ENCODE measurements around the gene HOGA1. TPM values are rescaled to one million over a fixed set of nuclear protein-coding genes. Genes with fewer than 3 reads are reported as not detected.

The HOGA1 gene
- total RNA-seq (not detected), polyA plus RNA-seq (not detected)

GRCh38 chr10:97584060-97584797 lies at the start of gene HOGA1:
Gene HOGA1, plus strand, starts transcription at chr10:97584389. Its CDS starts 315 bp downstream, at chr10:97584704.
- DNase-seq = no peak
- intact Hi-C loops (cut with micrococcal nuclease) = no loop called here
- Histone ChIP-seq H3K36me3 (ENCODE audit: insufficient read depth, low read length) (no peaks in the 10 kb centered on the region), H3K9me3 (ENCODE audit: control insufficient read depth in 1 of 2, low read length in 2 of 2) (no peaks in the 10 kb centered on the region), H3K27ac (ENCODE audit: low read depth, low read length) (no peak within 1 kb of the TSS), H3K4me1 (ENCODE audit: insufficient read depth, low read length) (no peaks in the 10 kb centered on the region), H3K27me3 (ENCODE audit: insufficient read depth, low read length) (no peaks in the 10 kb centered on the region), H3K4me3 (ENCODE audit: low read length in 2 of 2) (no peak within 1 kb of the TSS)
- no peak within 1 kb of the TSS for H3K4me3 Mint-ChIP-seq
- POLR2A ChIA-PET (ENCODE audit: partially characterized antibody) = no interaction called here
- H3K27ac Mint-ChIP-seq = no peak within 1 kb of the TSS
- no peaks in the 10 kb centered on the region for H3K27me3 Mint-ChIP-seq
- H3K9me3 Mint-ChIP-seq = no peaks in the 10 kb centered on the region
- CTCF ChIA-PET (ENCODE audit: partially characterized antibody) = no interaction called here
- H3K36me3 Mint-ChIP-seq = no peaks in the 10 kb centered on the region
- H3K4me1 Mint-ChIP-seq = no peaks in the 10 kb centered on the region

- ChIA-PET CTCF (ENCODE audit: partially characterized antibody) (interaction anchor here (1.0 to 2.1 kb wide), 6 partner anchors 9 to 81 kb away, joined by 3 to 15 read pairs (median 3); partner anchors contain the start of gene UBTD1), POLR2A (ENCODE audit: partially characterized antibody) (no interaction called here)
- no peak overlapping the region for H3K4me3 ChIP-seq (ENCODE audit: low read length in 2 of 2)
- intact Hi-C loops (cut with micrococcal nuclease) = no loop called here
- H3K4me1 Mint-ChIP-seq = peaks cover 0 to 1% (median under 1%) of the 10 kb centered on the region in 4 donors
- H3K4me3 Mint-ChIP-seq = no peak overlapping the region
- H3K27me3 Mint-ChIP-seq = no peaks in the 10 kb centered on the region
- H3K27ac Mint-ChIP-seq = no peak overlapping the region
- H3K4me1 ChIP-seq (ENCODE audit: insufficient read depth, low read length) = no peaks in the 10 kb centered on the region
- H3K36me3 ChIP-seq (ENCODE audit: insufficient read depth, low read length) = no peaks in the 10 kb centered on the region
- H3K27ac ChIP-seq (ENCODE audit: low read depth, low read length) = no peak overlapping the region
- no peaks in the 10 kb centered on the region for H3K9me3 ChIP-seq (ENCODE audit: control insufficient read depth in 1 of 2, low read length in 2 of 2)
- H3K36me3 Mint-ChIP-seq = no peaks in the 10 kb centered on the region
- H3K27me3 ChIP-seq (ENCODE audit: insufficient read depth, low read length) = no peaks in the 10 kb centered on the region
- peaks cover 0 to 1% (median 0%) of the 10 kb centered on the region in 8 donors for H3K9me3 Mint-ChIP-seq
- no peak for DNase-seq
Measured at GRCh38 chr10:97534746-97535367, 49.3 kb upstream of the HOGA1 start.

GRCh38 chr10:97537186-97537869 lies 46.9 kb upstream of the HOGA1 start:
- Mint-ChIP-seq H3K27me3 (no peaks in the 10 kb centered on the region), H3K36me3 (no peaks in the 10 kb centered on the region), H3K4me1 (no peaks in the 10 kb centered on the region), H3K27ac (no peak overlapping the region), H3K4me3 (no peak overlapping the region), H3K9me3 (no peaks in the 10 kb centered on the region)
- Histone ChIP-seq H3K36me3 (ENCODE audit: insufficient read depth, low read length) (no peaks in the 10 kb centered on the region), H3K4me3 (ENCODE audit: low read length in 2 of 2) (no peak overlapping the region), H3K4me1 (ENCODE audit: insufficient read depth, low read length) (no peaks in the 10 kb centered on the region), H3K9me3 (ENCODE audit: control insufficient read depth in 1 of 2, low read length in 2 of 2) (no peaks in the 10 kb centered on the region), H3K27ac (ENCODE audit: low read depth, low read length) (no peak overlapping the region), H3K27me3 (ENCODE audit: insufficient read depth, low read length) (no peaks in the 10 kb centered on the region)
- CTCF ChIA-PET (ENCODE audit: partially characterized antibody) = interaction anchor here (0.7 to 0.9 kb wide), 2 partner anchors 18 to 28 kb away, joined by 3 read pairs; no protein-coding TSS in a partner anchor
- POLR2A ChIA-PET (ENCODE audit: partially characterized antibody) = no interaction called here
- DNase-seq = no peak
- intact Hi-C loops (cut with micrococcal nuclease) = no loop called here

- H3K36me3 Mint-ChIP-seq = no peaks in the 10 kb centered on the region
- Histone ChIP-seq H3K4me1 (ENCODE audit: insufficient read depth, low read length) (no peaks in the 10 kb centered on the region), H3K9me3 (ENCODE audit: control insufficient read depth in 1 of 2, low read length in 2 of 2) (no peaks in the 10 kb centered on the region), H3K4me3 (ENCODE audit: low read length in 2 of 2) (no peak overlapping the region), H3K27me3 (ENCODE audit: insufficient read depth, low read length) (no peaks in the 10 kb centered on the region), H3K27ac (ENCODE audit: low read depth, low read length) (no peak overlapping the region), H3K36me3 (ENCODE audit: insufficient read depth, low read length) (no peaks in the 10 kb centered on the region)
- CTCF ChIA-PET (ENCODE audit: partially characterized antibody) = no interaction called here
- H3K27me3 Mint-ChIP-seq = no peaks in the 10 kb centered on the region
- DNase-seq = no peak
- H3K27ac Mint-ChIP-seq = no peak overlapping the region
- H3K9me3 Mint-ChIP-seq = no peaks in the 10 kb centered on the region
- POLR2A ChIA-PET (ENCODE audit: partially characterized antibody) = interaction anchor here (0.6 kb wide), 1 partner anchor 39 kb away, joined by 3 read pairs; no protein-coding TSS in a partner anchor
- intact Hi-C loops (cut with micrococcal nuclease) = no loop called here
- no peak overlapping the region for H3K4me3 Mint-ChIP-seq
- H3K4me1 Mint-ChIP-seq = peaks cover 0 to 7% (median 4%) of the 10 kb centered on the region in 4 donors
Measured at GRCh38 chr10:97538411-97538810, 45.8 kb upstream of the HOGA1 start.

GRCh38 chr10:97538839-97539238 lies 45.4 kb upstream of the HOGA1 start:
- no peaks in the 10 kb centered on the region for H3K27me3 ChIP-seq (ENCODE audit: insufficient read depth, low read length)
- no peak for DNase-seq
- Mint-ChIP-seq H3K4me1 (peaks cover 0 to 9% (median 4%) of the 10 kb centered on the region in 4 donors), H3K36me3 (no peaks in the 10 kb centered on the region), H3K27me3 (no peaks in the 10 kb centered on the region), H3K9me3 (no peaks in the 10 kb centered on the region), H3K27ac (no peak overlapping the region), H3K4me3 (no peak overlapping the region)
- CTCF ChIA-PET (ENCODE audit: partially characterized antibody) = no interaction called here
- H3K4me1 ChIP-seq (ENCODE audit: insufficient read depth, low read length) = no peaks in the 10 kb centered on the region
- POLR2A ChIA-PET (ENCODE audit: partially characterized antibody) = interaction anchor here (0.6 kb wide), 1 partner anchor 39 kb away, joined by 3 read pairs; no protein-coding TSS in a partner anchor
- H3K27ac ChIP-seq (ENCODE audit: low read depth, low read length) = no peak overlapping the region
- no peaks in the 10 kb centered on the region for H3K9me3 ChIP-seq (ENCODE audit: control insufficient read depth in 1 of 2, low read length in 2 of 2)
- no peak overlapping the region for H3K4me3 ChIP-seq (ENCODE audit: low read length in 2 of 2)
- no peaks in the 10 kb centered on the region for H3K36me3 ChIP-seq (ENCODE audit: insufficient read depth, low read length)
- intact Hi-C loops (cut with micrococcal nuclease) = no loop called here

GRCh38 chr10:97539523-97540200 lies 44.5 kb upstream of the HOGA1 start:
- H3K27me3 ChIP-seq (ENCODE audit: insufficient read depth, low read length) = no peaks in the 10 kb centered on the region
- no peaks in the 10 kb centered on the region for H3K36me3 ChIP-seq (ENCODE audit: insufficient read depth, low read length)
- Mint-ChIP-seq H3K9me3 (no peaks in the 10 kb centered on the region), H3K4me3 (no peak overlapping the region), H3K36me3 (no peaks in the 10 kb centered on the region), H3K4me1 (peaks cover 0 to 9% (median 4%) of the 10 kb centered on the region in 4 donors), H3K27me3 (no peaks in the 10 kb centered on the region), H3K27ac (peak overlapping the region in 1 of 7 donors; percentile 47)
- intact Hi-C loops (cut with micrococcal nuclease) = no loop called here
- DNase-seq = no peak
- no peak overlapping the region for H3K4me3 ChIP-seq (ENCODE audit: low read length in 2 of 2)
- ChIA-PET POLR2A (ENCODE audit: partially characterized antibody) (no interaction called here), CTCF (ENCODE audit: partially characterized antibody) (interaction anchor here (0.6 to 2.0 kb wide), 2 partner anchors 12 to 162 kb away, joined by 3 to 8 read pairs; no protein-coding TSS in a partner anchor)
- no peaks in the 10 kb centered on the region for H3K9me3 ChIP-seq (ENCODE audit: control insufficient read depth in 1 of 2, low read length in 2 of 2)
- no peak overlapping the region for H3K27ac ChIP-seq (ENCODE audit: low read depth, low read length)
- no peaks in the 10 kb centered on the region for H3K4me1 ChIP-seq (ENCODE audit: insufficient read depth, low read length)

Data from CD4-positive, alpha-beta memory T cell (primary cell).